GM12892 (cell line): Measurements from ENCODE around the gene SHTN1.

Source experiments
- DNase-seq: peaks from one replicate; pipeline ENCODE4 v3.0.0; 2011; ENCODE audit not compliant: insufficient read length
- FAIRE-seq: peaks from 2 replicates; lab custom pipeline; 2011; peaks lifted over from hg19 to GRCh38; lab: Jason Lieb, UNC
- POLR2A ChIP-seq: IDR thresholded peaks from 2 replicates; pipeline ENCODE4 v1.6.1; 2011; ENCODE audit warnings: low read depth, low read length, control low read depth
- POLR2AphosphoS5 ChIP-seq: IDR thresholded peaks from 2 replicates; pipeline ENCODE4 v1.6.1; 2011; ENCODE audit warnings: low read depth, low read length, control low read depth
- TAF1 ChIP-seq: IDR thresholded peaks from 2 replicates; pipeline ENCODE4 v1.6.1; 2011; ENCODE audit warnings: low read depth, mild to moderate bottlenecking, control low read depth, low read length, borderline replicate concordance

The SHTN1 gene

GRCh38 chr10:116853701-116854100 is 151.3 kb downstream of the SHTN1 start:
- DNase-seq (no peak), FAIRE-seq (no peak)
- TF ChIP-seq TAF1: no peak
- TF ChIP-seq POLR2AphosphoS5: no peak
- no peak for TF ChIP-seq POLR2A

- FAIRE-seq (no peak), DNase-seq (no peak)
- TF ChIP-seq POLR2AphosphoS5: no peak
- TF ChIP-seq POLR2A: no peak
- TF ChIP-seq TAF1: no peak
Measured at GRCh38 chr10:116853287-116853686, 151.7 kb downstream of the SHTN1 start.

GRCh38 chr10:116852246-116852645 is 152.7 kb downstream of the SHTN1 start:
- no peak for DNase-seq
- FAIRE-seq: no peak
- no peak for TF ChIP-seq TAF1
- TF ChIP-seq POLR2A: no peak
- TF ChIP-seq POLR2AphosphoS5: no peak

- DNase-seq (no peak), FAIRE-seq (no peak)
- TF ChIP-seq TAF1 (no peak), POLR2A (no peak), POLR2AphosphoS5 (no peak)
Measured at GRCh38 chr10:116850058-116850611, 154.9 kb downstream of the SHTN1 start.

GRCh38 chr10:116849248-116850057 is 155.5 kb downstream of the SHTN1 start, which contains the start of gene ENO4:
ENO4 (plus strand) TSS chr10:116849499; CDS start chr10:116849567, 68 bp downstream.
- TF ChIP-seq POLR2AphosphoS5: no peak
- TF ChIP-seq TAF1: no peak
- TF ChIP-seq POLR2A: no peak
- DNase-seq (peak; percentile 44), FAIRE-seq (peak; percentile 50)

- DNase-seq: no peak
- no peak for FAIRE-seq
Measured at GRCh38 chr10:116848944-116849247, 156.1 kb downstream of the SHTN1 start.

GRCh38 chr10:116848032-116848943 is 156.7 kb downstream of the SHTN1 start:
- FAIRE-seq: peak; percentile 89
- TF ChIP-seq POLR2AphosphoS5 (no peak), TAF1 (no peak), POLR2A (no peak)
- DNase-seq: no peak

More at GRCh38 chr10:116848944-116849247, 156.1 kb downstream of the SHTN1 start:
- TF ChIP-seq POLR2A: no peak
- no peak for TF ChIP-seq TAF1

GRCh38 chr10:116845823-116846222 is 159.2 kb downstream of the SHTN1 start:
- no peak for FAIRE-seq
- no peak for DNase-seq
- no peak for TF ChIP-seq TAF1
- no peak for TF ChIP-seq POLR2A
- TF ChIP-seq POLR2AphosphoS5: no peak

- DNase-seq (no peak), FAIRE-seq (no peak)
- no peak for TF ChIP-seq TAF1
- TF ChIP-seq POLR2A: no peak
- no peak for TF ChIP-seq POLR2AphosphoS5
Measured at GRCh38 chr10:116840389-116841075, 164.5 kb downstream of the SHTN1 start.

GRCh38 chr10:116838143-116838725 is 166.8 kb downstream of the SHTN1 start:
- FAIRE-seq: peak; percentile 83
- DNase-seq: no peak
- TF ChIP-seq POLR2A (no peak), TAF1 (no peak), POLR2AphosphoS5 (no peak)

GRCh38 chr10:116836902-116837523 is 168.0 kb downstream of the SHTN1 start:
- DNase-seq (no peak), FAIRE-seq (no peak)
- TF ChIP-seq TAF1: no peak
- TF ChIP-seq POLR2A: no peak
- no peak for TF ChIP-seq POLR2AphosphoS5

- TF ChIP-seq POLR2AphosphoS5: no peak
- no peak for TF ChIP-seq POLR2A
- no peak for TF ChIP-seq TAF1
- FAIRE-seq (no peak), DNase-seq (no peak)
Measured at GRCh38 chr10:116836083-116836482, 168.9 kb downstream of the SHTN1 start.
